ENCODE measurements around the gene MYO18B.

- no peak for TF ChIP-seq CTCF (IDR thresholded peaks at IDR 0.05)
- TF ChIP-seq POLR2A (IDR thresholded peaks at IDR 0.05; ENCODE audit: low read depth) = no peak
Observed at GRCh38 chr22:25896098-25896497, 154.1 kb downstream of the MYO18B start.

Data from esophagus muscularis mucosa (tissue), 3 donors.